HG03378 (cell line): ENCODE results near the gene IL1RAP.
A peak's percentile ranks its signal among the peaks of the same experiment; 100 is the strongest.

Experiments used
- ATAC-seq: cut with Tn5 transposase; IDR thresholded peaks from one replicate; pipeline ENCODE4 v1.9.1; 2021; ENCODE audit warnings: mild to moderate bottlenecking, moderate library complexity; ENCODE audit not compliant: unreplicated experiment

Gene IL1RAP

DNA sequence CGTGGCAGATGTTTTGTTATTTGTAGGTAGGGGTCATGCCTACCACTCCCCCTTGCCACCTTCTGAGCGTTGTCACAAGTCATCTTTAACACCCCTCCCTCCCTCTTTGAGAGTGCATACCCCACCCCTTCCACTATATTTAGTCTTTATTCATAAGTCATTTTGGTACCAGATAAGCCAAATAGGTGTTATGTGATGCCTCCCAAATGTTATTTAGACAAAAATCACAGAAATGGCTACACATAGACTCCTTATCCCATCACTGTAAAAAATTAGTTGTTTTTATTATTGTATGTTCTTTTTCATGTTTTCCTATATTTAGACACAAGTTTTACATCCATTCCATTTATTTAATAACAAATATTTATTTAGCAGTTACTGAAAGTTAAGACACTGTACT, 93.1 kb downstream of the IL1RAP start:
- ATAC-seq: no peak

DNA sequence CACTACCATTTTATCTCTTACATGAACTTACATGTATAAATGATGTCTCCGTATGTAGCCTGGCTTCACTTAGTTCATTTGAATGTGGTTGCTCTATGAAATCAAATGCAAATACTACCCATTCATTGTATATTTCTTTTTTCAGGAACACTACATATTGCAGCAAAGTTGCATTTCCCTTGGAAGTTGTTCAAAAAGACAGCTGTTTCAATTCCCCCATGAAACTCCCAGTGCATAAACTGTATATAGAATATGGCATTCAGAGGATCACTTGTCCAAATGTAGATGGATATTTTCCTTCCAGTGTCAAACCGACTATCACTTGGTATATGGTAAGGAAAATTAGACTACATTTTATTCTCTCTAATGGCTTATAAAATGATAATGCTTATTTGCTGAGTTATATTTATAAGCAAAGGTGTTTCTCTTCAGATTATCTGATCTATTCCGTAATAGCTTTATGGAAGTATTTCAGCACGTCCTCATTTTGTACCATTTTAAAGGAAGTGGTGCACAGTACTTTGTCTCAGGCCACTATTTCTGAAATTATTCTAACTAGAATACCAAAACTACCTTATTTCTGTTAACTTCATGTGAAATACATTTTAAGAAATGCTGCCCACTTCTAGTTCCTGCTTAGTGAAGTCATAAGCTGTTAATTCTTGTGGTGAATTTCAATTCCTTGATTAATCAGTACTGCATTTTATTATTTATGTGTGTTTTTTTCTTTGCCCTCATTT, 95.1 kb downstream of the IL1RAP start:
- no peak for ATAC-seq

DNA sequence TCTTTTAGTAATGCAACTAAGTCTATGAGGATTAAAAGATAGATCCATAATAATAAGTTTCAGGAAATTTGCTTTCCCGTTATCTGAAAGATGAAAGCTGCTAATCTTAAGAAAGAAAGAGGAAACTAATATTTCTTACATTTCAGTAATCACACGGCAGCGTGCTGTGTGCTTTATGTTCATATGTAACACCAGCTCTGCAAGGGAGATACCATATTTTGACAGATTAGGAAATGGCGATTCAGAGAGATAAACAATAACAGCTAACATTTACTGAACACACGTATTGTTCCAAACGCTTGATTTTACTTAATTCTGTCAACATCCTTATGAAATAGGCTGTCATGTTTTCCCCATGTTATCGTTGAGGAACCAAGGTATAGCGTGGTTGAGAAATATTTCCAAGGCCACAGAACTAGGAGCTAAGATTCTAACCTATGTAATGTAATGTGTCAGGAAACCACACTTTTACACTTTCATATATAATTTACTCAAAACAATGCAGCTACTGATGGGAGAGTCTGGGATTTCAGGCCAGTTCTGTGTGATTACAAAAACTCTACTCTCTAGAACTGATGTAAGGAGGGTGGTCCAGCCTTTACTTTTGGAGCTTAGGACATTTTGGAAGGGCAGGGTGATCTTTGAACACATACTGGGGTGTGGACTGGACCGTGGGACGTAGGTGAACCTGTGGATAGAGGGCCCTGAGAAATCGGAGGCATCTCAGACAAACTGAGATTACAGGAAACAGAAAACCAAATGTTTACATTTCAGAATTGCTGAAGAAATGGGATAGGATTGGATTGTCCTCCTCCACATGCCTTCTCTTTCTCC, 100.6 kb downstream of the IL1RAP start:
- ATAC-seq: no peak

DNA sequence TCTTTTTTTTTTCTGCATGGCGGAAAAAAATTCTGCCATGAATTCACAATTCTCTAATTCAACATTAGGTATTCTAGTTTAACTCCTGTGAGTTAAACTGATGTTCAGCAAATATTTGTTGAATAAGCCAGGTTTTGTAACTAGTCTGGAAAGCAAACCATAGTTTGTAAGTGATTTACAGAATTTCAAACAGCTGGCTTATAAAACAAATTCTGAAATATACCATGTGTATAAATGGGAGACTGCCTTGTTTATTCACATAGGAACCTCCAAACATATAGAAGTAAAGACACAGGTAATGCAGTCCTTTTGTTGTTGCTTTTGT, 101.1 kb downstream of the IL1RAP start:
- no peak for ATAC-seq

DNA sequence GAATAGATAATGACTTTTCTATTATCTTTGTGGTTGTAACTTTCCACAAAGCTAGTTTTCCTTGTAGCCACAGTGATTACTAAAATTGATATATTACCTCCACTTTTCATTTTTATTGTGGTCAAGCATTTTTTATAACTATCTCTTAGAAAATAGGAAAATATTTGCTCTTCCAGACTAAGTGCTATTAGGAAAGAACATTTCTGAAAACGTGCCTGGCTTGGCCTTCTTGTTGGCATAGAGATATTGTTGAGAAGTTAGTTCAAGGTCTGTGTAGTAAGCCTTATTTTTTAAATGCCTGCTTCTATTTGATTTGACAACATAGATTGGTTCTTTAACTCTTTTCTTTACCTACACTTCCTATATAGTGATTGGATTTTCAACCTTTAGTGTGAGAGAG, 101.7 kb downstream of the IL1RAP start:
- ATAC-seq: no peak

DNA sequence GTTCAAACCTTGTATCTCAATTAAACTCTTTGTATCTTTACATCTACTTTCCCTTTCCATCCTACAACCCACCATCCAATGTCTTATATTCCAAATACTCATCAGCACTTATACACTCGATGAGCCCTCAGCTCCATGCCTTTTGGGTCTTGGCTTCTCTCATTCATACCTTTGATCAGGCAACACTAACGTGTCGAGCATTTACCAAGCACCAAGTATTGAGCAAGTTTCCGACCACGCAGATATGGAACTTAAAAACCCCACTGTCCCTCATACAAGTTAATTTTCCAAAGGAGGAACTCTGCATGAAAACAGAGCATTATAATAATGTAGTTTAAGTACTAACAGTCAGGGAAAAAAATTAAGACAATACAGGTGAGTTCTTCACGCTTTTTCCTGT, 102.8 kb downstream of the IL1RAP start:
- ATAC-seq: no peak

DNA sequence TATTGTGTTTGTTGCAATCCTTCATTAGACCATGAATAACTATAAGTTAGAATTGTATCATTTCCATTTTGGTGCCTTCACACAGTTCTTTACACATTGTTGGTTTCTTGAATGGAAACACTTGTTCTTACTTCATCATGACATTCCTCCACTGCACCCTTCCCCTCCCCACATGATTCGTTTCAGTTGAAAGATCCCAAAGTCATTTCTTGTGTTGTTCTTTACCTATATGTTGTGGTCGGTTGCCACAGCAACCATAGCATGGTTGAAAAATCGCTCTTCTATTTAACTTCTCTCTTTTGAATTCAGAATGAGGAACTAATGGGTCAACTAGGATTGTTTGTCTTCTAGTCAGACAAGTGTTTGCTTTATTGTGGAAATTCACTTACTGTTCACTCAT, 103.3 kb downstream of the IL1RAP start:
- ATAC-seq: peak; percentile 88

DNA sequence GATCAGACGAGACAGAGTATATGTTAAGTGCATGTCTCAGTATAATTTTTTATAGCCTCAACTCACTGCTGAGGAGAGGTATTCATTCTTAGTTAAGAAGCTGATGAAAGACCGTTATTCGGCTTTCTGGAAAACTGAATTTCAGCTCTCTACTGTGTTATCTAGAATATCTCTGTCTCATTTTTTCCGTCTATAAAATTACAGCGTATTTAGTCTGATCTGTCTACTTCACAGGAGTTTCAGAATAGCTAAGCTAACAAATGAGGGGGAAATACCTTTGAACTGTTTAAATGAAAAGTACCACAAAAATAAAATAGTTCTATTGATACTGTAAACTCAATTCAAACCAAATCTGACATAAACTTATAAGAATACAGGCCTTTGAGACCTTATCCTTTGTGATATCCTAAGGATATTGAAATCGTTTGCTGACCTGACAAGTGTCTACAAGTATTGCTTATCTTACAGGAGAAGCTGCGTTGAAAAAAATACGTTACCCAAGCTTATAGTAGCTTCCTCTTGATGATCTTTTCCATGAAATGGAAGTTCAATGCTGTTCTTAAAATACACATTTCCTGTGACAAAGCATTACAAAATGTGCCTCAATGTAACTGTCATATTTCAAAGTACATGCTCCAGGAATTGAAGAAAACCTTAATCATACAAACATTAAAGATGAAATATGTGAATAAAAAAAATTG, 104.6 kb downstream of the IL1RAP start:
- no peak for ATAC-seq

DNA sequence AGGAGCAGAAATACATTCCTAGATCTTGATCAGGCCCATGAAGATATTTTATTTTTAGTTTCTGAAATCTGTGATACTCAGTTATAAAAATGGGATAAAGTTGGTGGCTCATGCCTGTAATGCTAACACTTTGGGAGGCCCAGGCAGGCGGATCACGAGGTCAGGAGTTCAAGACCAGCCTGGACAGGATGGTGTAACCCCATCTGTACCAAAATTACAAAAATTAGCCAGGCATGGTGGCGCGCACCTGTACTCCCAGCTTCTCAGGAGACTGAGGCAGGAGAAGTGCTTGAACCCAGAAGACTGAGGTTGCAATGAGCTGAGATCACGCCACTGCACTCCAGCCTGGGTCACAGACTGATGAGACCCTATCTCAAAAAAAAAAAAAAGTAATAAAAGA, 105.5 kb downstream of the IL1RAP start:
- ATAC-seq: no peak

DNA sequence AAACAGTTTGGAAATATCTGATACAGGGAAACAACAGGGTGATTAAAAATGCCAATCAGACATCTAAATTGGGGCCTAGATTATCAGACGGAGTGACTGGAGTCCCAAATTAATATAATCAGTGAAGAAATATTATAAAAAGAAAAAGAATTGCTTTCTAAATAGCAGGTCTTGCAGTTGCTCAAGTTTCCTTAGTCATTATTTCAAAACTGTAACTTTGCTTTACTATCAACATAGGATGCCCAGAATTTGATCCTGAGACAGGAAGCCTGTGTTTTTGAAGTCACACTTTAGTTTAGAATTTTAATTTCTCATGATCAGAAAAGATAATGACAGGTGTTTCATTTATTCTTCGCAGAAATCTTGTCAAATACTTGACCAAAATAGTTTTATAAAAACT, 105.9 kb downstream of the IL1RAP start:
- ATAC-seq: no peak

DNA sequence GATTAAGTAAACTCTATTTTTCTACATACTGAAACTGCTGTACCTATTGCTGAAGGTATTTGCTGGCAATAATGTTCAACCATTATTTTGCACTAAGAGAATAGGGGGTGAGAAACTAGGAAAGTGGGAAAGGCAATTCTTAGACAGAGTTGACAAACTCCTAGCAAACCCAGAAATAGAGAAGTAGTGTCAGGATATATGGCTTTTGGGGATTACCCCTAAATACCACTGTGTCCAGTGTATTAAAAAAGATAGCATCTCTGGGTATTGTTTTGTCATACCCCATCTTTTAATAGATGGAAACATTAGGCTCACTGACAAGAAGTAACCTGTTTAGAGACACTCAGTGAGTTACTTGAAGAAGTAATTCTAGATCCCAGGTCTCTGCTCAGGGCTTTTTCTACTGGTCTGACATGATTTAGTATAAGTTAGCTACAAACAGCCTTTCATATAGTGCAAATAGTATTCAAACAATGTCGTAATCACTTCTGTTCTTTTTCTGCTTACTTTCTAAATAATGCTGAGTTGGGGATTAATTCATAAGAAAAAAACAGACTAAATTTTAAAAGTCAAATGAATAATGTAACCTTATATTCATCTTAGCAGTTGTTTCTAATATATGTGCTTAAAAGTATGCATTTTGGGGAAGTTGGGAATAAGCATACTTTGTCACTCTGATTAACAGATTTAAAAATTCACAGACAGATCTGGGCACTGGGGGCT, 107.2 kb downstream of the IL1RAP start:
- no peak for ATAC-seq

DNA sequence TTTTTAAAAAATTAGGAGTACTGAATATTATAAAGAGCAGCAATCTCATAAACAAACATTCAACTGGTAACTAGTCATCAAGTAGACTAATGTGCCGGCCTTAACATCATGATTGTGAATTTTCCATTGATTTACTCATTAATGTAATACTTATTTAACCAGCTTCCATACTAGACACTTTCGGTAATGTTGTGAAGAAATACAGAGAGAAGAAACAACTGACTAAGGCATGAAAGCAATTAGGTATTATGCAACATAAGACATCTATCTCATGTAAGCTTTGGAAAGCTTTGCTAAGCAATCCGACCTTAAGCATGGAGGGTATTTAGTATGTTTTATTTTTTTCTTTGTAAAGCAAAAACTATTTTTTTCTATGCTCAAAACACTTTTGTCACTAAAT, 108.0 kb downstream of the IL1RAP start:
- no peak for ATAC-seq

DNA sequence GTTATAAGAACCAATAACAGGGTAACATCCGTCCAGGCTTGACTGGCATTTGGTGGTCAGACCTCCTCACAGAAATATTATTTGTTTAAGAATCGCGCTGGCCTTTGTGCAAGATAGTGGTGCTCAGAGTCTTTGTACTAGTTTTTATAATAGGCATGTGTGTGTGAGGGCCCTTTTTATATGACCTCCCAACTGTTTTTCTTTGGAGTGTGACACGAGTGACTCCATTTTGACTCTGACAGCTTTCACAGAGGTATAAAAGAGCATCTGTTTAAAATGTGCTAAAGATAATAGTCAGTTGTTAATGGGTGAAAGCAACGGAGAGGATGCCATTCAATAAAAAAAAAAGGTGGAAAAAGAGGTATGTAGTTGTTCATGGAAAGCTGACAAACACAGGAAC, 110.4 kb downstream of the IL1RAP start:
- ATAC-seq: no peak

DNA sequence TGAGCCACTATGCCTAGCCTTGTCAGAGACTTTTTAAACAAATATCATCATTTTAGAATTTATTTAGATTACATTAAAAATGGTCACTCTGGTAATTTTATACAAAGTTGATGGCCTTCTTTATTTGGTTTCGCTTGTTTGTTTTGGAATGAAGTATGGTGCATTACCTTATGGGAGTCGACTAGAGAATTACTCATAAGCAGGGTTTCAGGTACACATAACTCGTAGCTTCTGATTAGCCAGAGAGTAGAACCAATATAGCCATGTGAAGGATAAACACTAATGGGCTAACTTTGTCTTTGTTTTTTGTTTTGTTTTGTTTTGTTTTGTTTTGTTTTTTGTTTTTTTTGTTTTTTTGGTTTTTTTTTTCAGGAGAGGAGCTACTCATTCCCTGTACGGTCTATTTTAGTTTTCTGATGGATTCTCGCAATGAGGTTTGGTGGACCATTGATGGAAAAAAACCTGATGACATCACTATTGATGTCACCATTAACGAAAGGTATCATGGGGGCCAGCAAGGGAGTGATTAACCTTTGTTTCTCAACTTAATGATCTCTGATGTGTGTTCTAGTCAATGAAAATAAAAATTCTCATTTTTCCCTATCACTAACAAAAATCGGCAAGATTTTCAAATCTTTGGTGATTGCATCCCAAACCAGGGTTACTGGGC, 113.2 kb downstream of the IL1RAP start:
- ATAC-seq: no peak

DNA sequence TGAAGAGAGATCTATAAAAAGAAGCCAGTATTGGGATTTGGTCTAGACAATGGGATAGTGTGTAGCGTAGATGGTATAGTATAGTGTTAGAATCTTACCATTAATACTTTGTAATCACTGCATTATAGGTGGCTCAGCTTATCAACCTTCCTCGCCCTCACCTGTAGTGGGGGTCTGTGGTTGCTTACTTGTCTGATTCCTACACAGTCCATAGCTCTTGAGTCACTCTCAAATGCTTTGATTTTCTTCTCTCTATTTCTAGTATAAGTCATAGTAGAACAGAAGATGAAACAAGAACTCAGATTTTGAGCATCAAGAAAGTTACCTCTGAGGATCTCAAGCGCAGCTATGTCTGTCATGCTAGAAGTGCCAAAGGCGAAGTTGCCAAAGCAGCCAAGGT, 115.2 kb downstream of the IL1RAP start:
- ATAC-seq: no peak

DNA sequence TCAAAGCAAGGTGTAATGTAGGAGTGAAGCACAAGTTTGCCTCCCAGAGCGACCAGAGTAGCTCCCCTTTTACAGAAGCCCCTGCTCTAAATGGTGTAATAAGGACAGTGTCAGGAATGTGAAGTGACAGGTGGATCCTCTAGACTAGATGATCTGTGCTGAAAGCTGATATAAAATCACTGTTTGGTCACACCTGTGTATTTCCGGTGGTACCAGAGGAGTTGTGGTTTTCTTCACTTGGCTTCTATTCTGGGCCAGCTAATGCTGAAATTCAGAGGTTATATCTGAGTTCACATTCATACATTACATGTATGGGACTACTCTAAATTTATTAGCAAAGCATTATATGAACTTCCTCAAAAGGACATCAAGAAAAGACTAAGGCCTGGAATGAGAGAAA, 117.4 kb downstream of the IL1RAP start:
- no peak for ATAC-seq

DNA sequence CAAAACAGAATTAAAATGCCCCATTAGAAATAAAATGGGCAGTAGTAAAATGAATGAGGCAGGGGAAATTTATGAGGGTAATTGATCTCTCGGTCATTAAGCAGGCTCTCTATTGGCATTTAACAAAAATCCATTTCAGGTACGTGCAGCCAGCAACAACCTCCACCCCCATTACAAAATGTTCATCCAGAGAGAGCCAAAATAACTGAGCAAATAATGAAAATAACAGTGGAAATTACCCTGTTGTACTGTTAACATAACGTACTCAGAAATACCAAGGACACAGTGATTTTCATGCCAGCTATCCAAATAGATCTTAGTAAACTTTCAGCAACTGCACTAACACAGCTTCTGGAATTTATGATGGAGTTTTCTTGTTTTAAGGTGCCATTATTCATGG, 127.7 kb downstream of the IL1RAP start:
- no peak for ATAC-seq

DNA sequence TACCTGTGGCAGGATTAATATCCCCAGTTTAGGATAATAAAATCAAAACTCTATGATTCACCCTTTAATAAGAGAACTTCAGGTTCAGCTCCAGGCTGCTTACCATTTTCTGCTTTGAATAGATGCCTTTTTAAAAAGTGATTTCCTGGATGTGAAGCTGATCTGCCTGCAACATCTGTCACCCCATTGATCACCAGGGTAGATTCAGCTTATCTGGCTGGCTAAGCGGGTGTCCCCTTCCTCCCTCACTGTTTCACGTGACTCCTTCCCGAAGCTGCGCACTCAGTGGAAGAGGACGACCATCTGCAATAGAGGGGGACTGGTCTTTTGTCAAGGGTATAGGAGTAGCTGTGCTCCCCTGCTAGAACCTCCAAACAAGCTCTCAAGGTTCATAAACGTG, 128.1 kb downstream of the IL1RAP start:
- ATAC-seq: no peak

DNA sequence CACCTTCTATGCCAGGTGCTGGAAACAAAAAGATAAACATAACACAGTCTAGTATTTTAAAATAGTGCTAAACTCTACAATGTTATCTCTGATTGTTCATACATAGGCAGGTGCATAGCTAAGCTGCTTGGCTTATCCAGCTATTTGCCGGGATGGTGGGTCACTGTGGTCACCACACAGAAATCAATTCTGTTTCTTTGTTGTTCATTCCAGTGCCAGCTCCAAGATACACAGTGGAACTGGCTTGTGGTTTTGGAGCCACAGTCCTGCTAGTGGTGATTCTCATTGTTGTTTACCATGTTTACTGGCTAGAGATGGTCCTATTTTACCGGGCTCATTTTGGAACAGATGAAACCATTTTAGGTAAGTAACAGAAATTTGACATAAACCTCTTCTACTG, 130.2 kb downstream of the IL1RAP start:
- no peak for ATAC-seq

DNA sequence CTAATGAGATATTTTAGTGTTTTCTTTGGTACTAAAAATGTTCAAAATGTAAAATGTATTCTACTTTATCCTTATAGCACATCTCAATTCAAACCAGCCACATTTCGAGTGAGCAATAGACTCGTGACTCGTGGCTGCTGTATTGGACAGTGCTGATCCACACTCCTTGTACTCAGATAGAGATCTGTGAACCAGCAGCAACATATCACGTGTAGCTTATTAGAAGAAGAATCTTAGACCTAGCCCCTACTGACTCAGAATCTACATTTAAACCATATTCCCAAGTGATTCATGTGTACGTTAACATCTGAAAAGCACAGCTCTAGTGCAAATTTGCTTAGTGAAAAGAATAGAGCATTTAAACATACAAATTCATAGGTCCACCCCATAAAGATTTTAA, 130.9 kb downstream of the IL1RAP start:
- no peak for ATAC-seq

DNA sequence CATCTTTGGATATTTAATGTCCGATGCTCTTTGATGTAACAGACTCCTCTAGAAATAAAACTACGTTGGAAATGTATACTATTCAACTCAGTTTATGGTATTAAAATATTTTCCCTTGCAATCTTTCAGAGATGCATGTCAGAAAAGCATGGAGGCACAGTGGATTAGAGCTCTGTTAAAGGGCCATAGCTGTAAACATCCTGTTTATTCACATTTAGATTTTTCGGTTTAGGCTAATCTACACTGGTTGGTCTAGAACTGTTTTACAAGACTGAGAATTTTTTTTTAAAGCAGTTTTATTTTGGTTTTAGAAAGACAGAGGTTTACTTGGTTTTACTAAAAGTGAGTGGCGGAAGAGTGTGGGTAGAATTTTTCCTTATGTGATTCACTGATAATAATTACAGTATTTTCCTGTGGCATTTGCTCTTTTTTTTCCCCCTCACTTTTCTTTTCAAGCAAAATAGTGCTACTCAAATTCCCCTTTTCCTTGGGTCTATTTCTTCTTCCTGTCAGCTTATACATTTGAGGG, 132.1 kb downstream of the IL1RAP start:
- ATAC-seq: no peak
